Right lobe of liver (tissue), 6 donors: ENCODE data around the gene PIK3CD. TPM values are rescaled to one million over a fixed set of nuclear protein-coding genes. Genes with fewer than 3 reads are reported as not detected.

Experiments used
- ATAC-seq, 4 donors: fragments of 200-7000 bp; cut with Tn5 transposase; one replicate each; pipeline ENCODE4 v1.9.1; 2020; ENCODE audit warnings: mild to moderate bottlenecking in 4 of 4, moderate library complexity in 4 of 4
- DNase-seq, 3 donors: peaks; one replicate each; pipeline ENCODE4 v3.0.0-alpha.2; 2020
- H3K27ac ChIP-seq, 3 donors: fragments of 200-600 bp; one replicate each; pipeline ENCODE4 v1.8.0; 2022
- H3K27me3 ChIP-seq, 2 donors: fragments of 200-600 bp; one replicate each; pipeline ENCODE4 v1.8.0; 2022
- H3K36me3 ChIP-seq, 4 donors: fragments of 200-600 bp; sonication (generic) in 1 of 4; one replicate each; pipeline versions ENCODE4 v1.5.1 to v1.8.0; 2017 to 2022; ENCODE audit warnings: control low read depth in 1 of 4
- H3K4me1 ChIP-seq, 4 donors: fragments of 200-600 bp; sonication (generic) in 1 of 4; one replicate each; pipeline versions ENCODE4 v1.5.1 to v1.8.0; 2017 to 2022; ENCODE audit warnings: control low read depth in 1 of 4
- H3K4me3 ChIP-seq, 3 donors: fragments of 200-600 bp; one replicate each; pipeline ENCODE4 v1.8.0; 2022
- H3K9me3 ChIP-seq, 4 donors: fragments of 200-600 bp; sonication (generic) in 1 of 4; one replicate each; pipeline versions ENCODE4 v1.5.1 to v1.8.0; 2017 to 2022; ENCODE audit warnings: control low read depth in 1 of 4
- CTCF ChIP-seq, 4 donors: fragments of 200-600 bp in 3 of 4; fragments of 450-650 bp in 1 of 4; IDR thresholded peaks; one replicate each; pipeline versions ENCODE4 v1.5.1 to v1.8.0; 2016 to 2022; ENCODE audit warnings: antibody characterized with exemption in 4 of 4, mild to moderate bottlenecking in 2 of 4
- POLR2A ChIP-seq: fragments of 450-650 bp; IDR thresholded peaks from one replicate; pipeline ENCODE4 v1.6.1; 2017; ENCODE audit warnings: antibody characterized with exemption, mild to moderate bottlenecking
- WGBS: methylation state at CpG from one replicate; pipeline ENCODE4 v1.1.6; 2018; ENCODE audit warnings: low coverage, low lambda C conversion rate; ENCODE audit not compliant: insufficient coverage; ENCODE audit errors: missing lambda C conversion rate; 5-methylcytosine and 5-hydroxymethylcytosine counted together
- intact Hi-C, 2 donors: fragments of 100-400 bp; cut with DNase I; formaldehyde crosslinking; loops; one replicate each; pipeline versions ENCODE4 v1.11.2 to v1.14.1; 2022
- total RNA-seq, 6 experiments: library from RNA; depleted of rRNA in 2 of 6; stranded (reverse); fragments of >200 nt in 2 of 6; fragmentation: NEBNext Ultra II Directional in 3 of 6; extraction: Animal tissue kit (Norgen Biotek cat#: 25700) in 3 of 6; gene quantifications; one replicate each; pipeline versions ENCODE4 v1.1.0 to v1.2.4, GENCODE V29; 2016 to 2023
- donor health status: DM: no; HTN: yes; CAD: no.
- donor health status: DM: no; HTN: no; CAD: no.
- donor health status: DM: no; HTN: no; CAD: no.
- donor health status: DM: no; HTN: yes; CAD: no.
- donor health status: DM: no; HTN: yes; CAD: no.

The PIK3CD gene
- total RNA-seq, 6 experiments from 2014 or later, result 1.4 to 5.8 (median 2.6) TPM

- H3K4me3 ChIP-seq, result peak overlapping the region; percentile 39 to 42 (median 40)
- intact Hi-C loops, result no loop called here
- H3K4me1 ChIP-seq, result peaks cover 0 to 26% (median 5%) of the 10 kb centered on the region in 4 donors
- TF ChIP-seq POLR2A, result no peak
- no peak for TF ChIP-seq CTCF (IDR thresholded peaks at IDR 0.05)
- no peak overlapping the region for H3K27ac ChIP-seq
- WGBS, result 3% methylated on average over 25 of the region's 42 CpGs
- DNase-seq (peak in 2 of 3 donors; percentile 54 to 60), ATAC-seq (peak; percentile 17 to 53 (median 44))
- H3K36me3 ChIP-seq, result no peaks in the 10 kb centered on the region
- no peaks in the 10 kb centered on the region for H3K9me3 ChIP-seq
- H3K27me3 ChIP-seq, result no peaks in the 10 kb centered on the region
Measured at GRCh38 chr1:9687120-9687873, 35.8 kb downstream of the PIK3CD start.

GRCh38 chr1:9687874-9688582, 36.5 kb downstream of the PIK3CD start:
- Histone ChIP-seq H3K27ac (no peak overlapping the region), H3K4me3 (peak overlapping the region; percentile 39 to 42 (median 40)), H3K27me3 (no peaks in the 10 kb centered on the region), H3K4me1 (peaks cover 0 to 26% (median 5%) of the 10 kb centered on the region in 4 donors), H3K9me3 (no peaks in the 10 kb centered on the region), H3K36me3 (no peaks in the 10 kb centered on the region)
- 9% methylated on average over 25 of the region's 34 CpGs for WGBS
- intact Hi-C loops, result no loop called here
- no peak for TF ChIP-seq CTCF (IDR thresholded peaks at IDR 0.05)
- TF ChIP-seq POLR2A, result no peak
- DNase-seq (peak in 1 of 3 donors; percentile 27), ATAC-seq (peak in 2 of 4 donors; percentile 17 to 31)

- no peak overlapping the region for H3K27ac ChIP-seq
Measured at GRCh38 chr1:9688599-9688998, 37.1 kb downstream of the PIK3CD start.

More at GRCh38 chr1:9688599-9688998, 37.1 kb downstream of the PIK3CD start:
- Histone ChIP-seq H3K27me3 (no peaks in the 10 kb centered on the region), H3K4me1 (peaks cover 0 to 26% (median 5%) of the 10 kb centered on the region in 4 donors), H3K4me3 (peak overlapping the region; percentile 44 to 64 (median 54)), H3K36me3 (no peaks in the 10 kb centered on the region), H3K9me3 (no peaks in the 10 kb centered on the region)
- DNase-seq (no peak), ATAC-seq (no peak)
- 54% methylated on average over 7 of the region's 14 CpGs for WGBS
- TF ChIP-seq CTCF (IDR thresholded peaks at IDR 0.05), result no peak
- no peak for TF ChIP-seq POLR2A
- intact Hi-C loops, result no loop called here
